Limb (tissue), 2 donors: Measurements from ENCODE around the gene MIPEP.
"Not testable (repeated sequence)": the region's sequence is repeated elsewhere in the genome, so short reads cannot be mapped to it uniquely, and the experiment has no call there.

Source experiments
- DNase-seq, 2 donors: peaks; one replicate each; pipeline ENCODE4 v3.0.0-alpha.2; 2016; ENCODE audit errors: extremely low spot score in 2 of 2

The MIPEP gene

GRCh38 chr13:23888658-23889614 lies at the start of gene MIPEP:
MIPEP (minus strand) TSS chr13:23889400; CDS start chr13:23889320, 80 bp downstream.
- peak; percentile 93 to 98 for DNase-seq

GRCh38 chr13:23934520-23934919 lies 45.3 kb upstream of the MIPEP start:
- no peak for DNase-seq

- no peak for DNase-seq
Measured at GRCh38 chr13:23928985-23929384, 39.8 kb upstream of the MIPEP start.

GRCh38 chr13:23923031-23923430 lies 33.8 kb upstream of the MIPEP start:
- no peak for DNase-seq

- DNase-seq, result no peak
Measured at GRCh38 chr13:23922005-23922932, 33.1 kb upstream of the MIPEP start.

GRCh38 chr13:23921451-23921888 lies 32.3 kb upstream of the MIPEP start:
- peak in 1 of 2 donors; percentile 54 for DNase-seq

- DNase-seq, result no peak
Measured at GRCh38 chr13:23919006-23919405, 29.8 kb upstream of the MIPEP start.

GRCh38 chr13:23918208-23918607 lies 29.0 kb upstream of the MIPEP start:
- no peak for DNase-seq

GRCh38 chr13:23915308-23915707 lies 26.1 kb upstream of the MIPEP start:
- DNase-seq, result no peak

- DNase-seq, result no peak
Measured at GRCh38 chr13:23912469-23912868, 23.3 kb upstream of the MIPEP start.

- DNase-seq, result no peak
Measured at GRCh38 chr13:23909606-23910005, 20.4 kb upstream of the MIPEP start.

GRCh38 chr13:23905766-23906165 lies 16.6 kb upstream of the MIPEP start:
- DNase-seq, result no peak

- DNase-seq, result no peak
Measured at GRCh38 chr13:23903906-23904280, 14.7 kb upstream of the MIPEP start.

GRCh38 chr13:23902975-23903905 lies 14.0 kb upstream of the MIPEP start:
- peak in 1 of 2 donors; percentile 50 for DNase-seq

GRCh38 chr13:23901365-23901764 lies 12.2 kb upstream of the MIPEP start:
- DNase-seq, result no peak

- DNase-seq, result peak; percentile 54 to 69
Measured at GRCh38 chr13:23899555-23899954, 10.4 kb upstream of the MIPEP start.

- DNase-seq, result no peak
Measured at GRCh38 chr13:23898101-23898500, 8.9 kb upstream of the MIPEP start.

GRCh38 chr13:23897452-23897919 lies 8.3 kb upstream of the MIPEP start, which contains the start of gene C1QTNF9B:
C1QTNF9B (minus strand) TSS chr13:23897502.
- not testable (repeated sequence) for DNase-seq

- DNase-seq, result not testable (repeated sequence)
Measured at GRCh38 chr13:23894746-23895145, 5.5 kb upstream of the MIPEP start.

- DNase-seq, result not testable (repeated sequence)
Measured at GRCh38 chr13:23893791-23894190, 4.6 kb upstream of the MIPEP start.
